Upper lobe of left lung (tissue), 6 donors: ENCODE measurements around the gene TENM3. TPM values are rescaled to one million over a fixed set of nuclear protein-coding genes. Genes with fewer than 3 reads are reported as not detected.

ENCODE experiments used
- ATAC-seq, 2 donors: fragments of 200-7000 bp; cut with Tn5 transposase; one replicate each; pipeline ENCODE4 v1.9.1; 2022; ENCODE audit warnings: mild to moderate bottlenecking in 2 of 2, moderate library complexity in 2 of 2; ENCODE audit not compliant: low FRiP score in 2 of 2
- DNase-seq, 2 donors: peaks; one replicate each; pipeline ENCODE4 v3.0.0-alpha.2; 2019 to 2020
- H3K27ac ChIP-seq, 4 donors: fragments of 200-600 bp; sonication (generic); one replicate each; pipeline ENCODE4 v1.5.1; 2016 to 2019
- H3K27me3 ChIP-seq, 4 donors: fragments of 200-600 bp; sonication (generic); one replicate each; pipeline ENCODE4 v1.5.1; 2017 to 2019
- H3K36me3 ChIP-seq, 4 donors: fragments of 200-600 bp; sonication (generic); one replicate each; pipeline ENCODE4 v1.5.1; 2016 to 2019
- H3K4me1 ChIP-seq, 4 donors: fragments of 200-600 bp; sonication (generic); one replicate each; pipeline ENCODE4 v1.5.1; 2018 to 2019
- H3K4me3 ChIP-seq, 4 donors: fragments of 200-600 bp; sonication (generic); one replicate each; pipeline ENCODE4 v1.5.1; 2017 to 2019; ENCODE audit warnings: mild to moderate bottlenecking in 2 of 4, moderate library complexity in 1 of 4
- H3K9me3 ChIP-seq, 4 donors: fragments of 200-600 bp; sonication (generic); one replicate each; pipeline ENCODE4 v1.5.1; 2018 to 2019
- EP300 ChIP-seq, 4 donors: sonication (generic); formaldehyde crosslinking; IDR thresholded peaks; one replicate each; pipeline ENCODE4 v1.5.1; 2017; ENCODE audit warnings: antibody characterized with exemption in 4 of 4, control low read depth in 2 of 4
- POLR2A ChIP-seq, 4 donors: fragments of 450-650 bp; IDR thresholded peaks; one replicate each; pipeline ENCODE4 v1.5.1; 2016 to 2017; ENCODE audit warnings: antibody characterized with exemption in 4 of 4, mild to moderate bottlenecking in 2 of 4
- POLR2AphosphoS5 ChIP-seq, 2 donors: sonication (generic); formaldehyde crosslinking; IDR thresholded peaks; one replicate each; pipeline ENCODE4 v1.5.1; 2017; ENCODE audit warnings: antibody characterized with exemption in 2 of 2
- WGBS, 2 donors: methylation state at CpG; one replicate each; pipeline ENCODE4 v1.1.5; 2017 to 2018; 5-methylcytosine and 5-hydroxymethylcytosine counted together
- total RNA-seq, 6 donors: library from RNA; depleted of rRNA in 4 of 6; stranded (reverse); fragments of >200 nt in 4 of 6; gene quantifications; one replicate each; pipeline versions ENCODE4 v1.1.0 to v1.2.1, GENCODE V29; 2016 to 2021
- TF ChIP-seq, protein P1 (sequence below), 6 experiments: fragments of 450-650 bp in 4 of 6; fragments of 200-600 bp in 2 of 6; sonication (generic) in 2 of 6; IDR thresholded peaks; one replicate each; pipeline ENCODE4 v1.5.1; 2016 to 2019; ENCODE audit warnings: antibody characterized with exemption in 6 of 6
- donor health status: DM: no; HTN: no; CAD: no; lungs with moderate emphysema.
- donor health status: DM: no; HTN: yes; CAD: no; lungs with severe emphysema.

The TENM3 gene
- total RNA-seq, 6 donors from 2014 or later, result 0.33 to 7.1 (median 1.1) TPM

DNA sequence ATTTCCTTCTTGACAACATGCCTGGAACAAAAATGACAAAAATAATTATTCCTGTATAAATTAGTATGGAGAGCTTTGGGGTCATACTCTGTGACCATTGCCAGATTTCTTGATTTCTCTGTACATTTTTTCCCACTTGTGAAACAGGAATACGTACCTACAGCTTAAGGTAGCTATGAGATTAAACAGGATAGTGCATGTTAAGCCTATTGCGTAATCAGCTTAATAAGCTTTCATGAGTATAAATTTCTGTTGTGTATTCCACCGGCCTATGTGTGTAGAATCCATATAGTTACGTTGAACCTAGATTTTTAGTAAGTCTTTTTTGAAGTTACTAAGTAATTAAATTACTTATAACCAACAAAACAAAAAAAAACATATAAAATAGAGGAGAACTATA, 339.0 kb downstream of the TENM3 start:
- no peak overlapping the region for H3K4me3 ChIP-seq
- TF ChIP-seq EP300 (IDR thresholded peaks at IDR 0.05) (no peak), POLR2A (IDR thresholded peaks at IDR 0.05) (no peak), POLR2AphosphoS5 (IDR thresholded peaks at IDR 0.05) (no peak)
- TF ChIP-seq, protein P1, sequence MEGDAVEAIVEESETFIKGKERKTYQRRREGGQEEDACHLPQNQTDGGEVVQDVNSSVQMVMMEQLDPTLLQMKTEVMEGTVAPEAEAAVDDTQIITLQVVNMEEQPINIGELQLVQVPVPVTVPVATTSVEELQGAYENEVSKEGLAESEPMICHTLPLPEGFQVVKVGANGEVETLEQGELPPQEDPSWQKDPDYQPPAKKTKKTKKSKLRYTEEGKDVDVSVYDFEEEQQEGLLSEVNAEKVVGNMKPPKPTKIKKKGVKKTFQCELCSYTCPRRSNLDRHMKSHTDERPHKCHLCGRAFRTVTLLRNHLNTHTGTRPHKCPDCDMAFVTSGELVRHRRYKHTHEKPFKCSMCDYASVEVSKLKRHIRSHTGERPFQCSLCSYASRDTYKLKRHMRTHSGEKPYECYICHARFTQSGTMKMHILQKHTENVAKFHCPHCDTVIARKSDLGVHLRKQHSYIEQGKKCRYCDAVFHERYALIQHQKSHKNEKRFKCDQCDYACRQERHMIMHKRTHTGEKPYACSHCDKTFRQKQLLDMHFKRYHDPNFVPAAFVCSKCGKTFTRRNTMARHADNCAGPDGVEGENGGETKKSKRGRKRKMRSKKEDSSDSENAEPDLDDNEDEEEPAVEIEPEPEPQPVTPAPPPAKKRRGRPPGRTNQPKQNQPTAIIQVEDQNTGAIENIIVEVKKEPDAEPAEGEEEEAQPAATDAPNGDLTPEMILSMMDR (IDR thresholded peaks at IDR 0.05), result no peak
- H3K27ac ChIP-seq, result no peak overlapping the region
- ATAC-seq (no peak), DNase-seq (no peak)
- H3K9me3 ChIP-seq, result peaks cover 0 to 3% (median 0%) of the 10 kb centered on the region in 4 donors
- 85 to 91% methylated on average over 4 of the region's 4 CpGs for WGBS, 2 donors
- no peaks in the 10 kb centered on the region for H3K27me3 ChIP-seq
- no peaks in the 10 kb centered on the region for H3K36me3 ChIP-seq
- H3K4me1 ChIP-seq, result peaks cover 0 to 3% (median 0%) of the 10 kb centered on the region in 4 donors

DNA sequence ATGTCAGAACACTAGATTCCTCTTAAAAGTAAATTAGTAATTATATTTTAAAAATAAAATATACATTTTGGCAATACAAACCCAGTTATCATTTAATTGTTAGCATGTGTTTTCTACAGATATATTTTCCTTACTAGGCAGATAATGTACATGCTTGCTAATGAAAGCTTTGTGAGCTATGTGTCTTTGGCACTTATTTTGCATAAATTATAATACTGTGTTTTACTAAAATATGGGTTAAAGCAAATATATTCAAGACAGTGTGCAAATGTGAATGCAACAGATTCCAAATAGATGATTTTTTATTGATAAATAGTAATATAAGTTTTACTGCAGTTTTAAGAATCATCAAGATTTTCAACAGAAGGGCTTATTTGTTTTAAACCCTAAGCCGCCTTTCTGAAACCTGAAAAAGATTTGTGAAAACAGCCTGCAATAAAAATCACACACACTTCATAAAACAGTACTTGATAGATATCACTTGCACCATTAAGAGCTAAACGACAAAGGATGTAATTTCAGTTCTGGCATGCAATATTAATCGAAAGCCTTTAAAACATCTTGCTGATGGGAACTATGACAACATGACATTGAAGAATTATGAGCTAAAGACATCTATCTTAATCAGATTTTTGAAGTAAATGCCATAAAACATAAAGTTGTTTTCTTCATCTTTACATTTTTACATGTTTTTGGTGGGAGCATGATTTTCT, 340.7 kb downstream of the TENM3 start:
- no peak overlapping the region for H3K4me3 ChIP-seq
- TF ChIP-seq POLR2A (IDR thresholded peaks at IDR 0.05), result no peak
- TF ChIP-seq, protein P1 (IDR thresholded peaks at IDR 0.05), result no peak
- no peak for TF ChIP-seq POLR2AphosphoS5 (IDR thresholded peaks at IDR 0.05)
- TF ChIP-seq EP300 (IDR thresholded peaks at IDR 0.05), result no peak
- H3K9me3 ChIP-seq, result no peaks in the 10 kb centered on the region
- ATAC-seq (no peak), DNase-seq (no peak)
- no peaks in the 10 kb centered on the region for H3K27me3 ChIP-seq
- 49 to 59% methylated on average over 3 of the region's 3 CpGs for whole genome bisulfite sequencing, 2 donors
- no peaks in the 10 kb centered on the region for H3K36me3 ChIP-seq
- peaks cover 0 to 2% (median 0%) of the 10 kb centered on the region in 4 donors for H3K4me1 ChIP-seq
- no peak overlapping the region for H3K27ac ChIP-seq

DNA sequence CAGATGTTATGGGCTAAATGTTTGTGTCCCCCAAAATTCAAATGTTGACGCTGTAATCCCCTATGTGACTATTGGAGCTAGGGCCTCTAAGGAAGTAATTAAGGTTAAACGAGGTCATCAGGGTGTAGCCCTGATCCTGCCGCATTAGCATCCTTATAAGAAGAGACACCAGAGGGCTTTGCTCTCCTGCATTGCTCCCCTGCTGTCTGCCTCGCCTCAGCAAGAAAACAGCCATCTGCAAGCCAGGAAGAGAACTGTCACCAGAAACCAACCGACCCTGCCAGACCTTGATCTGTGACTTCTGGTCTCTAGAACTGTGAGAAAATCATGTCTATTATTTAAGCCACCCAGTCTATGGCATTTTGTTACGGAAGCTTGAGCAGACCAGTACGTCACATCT, 342.1 kb downstream of the TENM3 start:
- WGBS, 2 donors, result 61 to 68% methylated on average over 7 of the region's 7 CpGs
- DNase-seq (no peak), ATAC-seq (no peak)
- Histone ChIP-seq H3K27ac (no peak overlapping the region), H3K36me3 (no peaks in the 10 kb centered on the region), H3K4me1 (no peaks in the 10 kb centered on the region), H3K9me3 (peaks cover 0 to 3% (median 0%) of the 10 kb centered on the region in 4 donors), H3K27me3 (no peaks in the 10 kb centered on the region), H3K4me3 (no peak overlapping the region)
- TF ChIP-seq POLR2AphosphoS5 (IDR thresholded peaks at IDR 0.05) (no peak), EP300 (IDR thresholded peaks at IDR 0.05) (no peak), POLR2A (IDR thresholded peaks at IDR 0.05) (no peak)
- TF ChIP-seq, protein P1 (IDR thresholded peaks at IDR 0.05), result no peak

DNA sequence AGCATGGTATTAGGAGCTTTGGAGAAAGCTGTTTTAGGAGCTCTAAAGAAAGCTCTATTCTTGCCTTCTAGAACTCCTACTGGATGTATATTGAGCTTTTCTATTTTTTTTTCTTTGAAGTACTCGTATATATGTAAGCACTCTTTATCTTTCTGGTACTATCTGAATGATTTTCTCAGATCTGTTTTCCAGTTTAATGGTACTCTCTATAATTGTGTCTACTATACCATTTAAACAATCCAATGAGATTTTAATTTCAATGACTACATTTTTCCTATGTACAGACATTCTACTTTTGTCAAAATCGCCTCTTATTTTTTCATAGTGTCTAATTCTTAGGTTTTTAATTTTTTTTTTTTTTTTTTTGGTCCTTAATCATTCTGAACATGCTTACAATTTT, 345.9 kb downstream of the TENM3 start:
- DNase-seq (no peak), ATAC-seq (no peak)
- H3K4me1 ChIP-seq, result no peaks in the 10 kb centered on the region
- no peaks in the 10 kb centered on the region for H3K36me3 ChIP-seq
- H3K27me3 ChIP-seq, result no peaks in the 10 kb centered on the region
- WGBS, 2 donors, result 75 to 77% methylated on average over 2 of the region's 2 CpGs
- H3K9me3 ChIP-seq, result peaks cover 0 to 3% (median 0%) of the 10 kb centered on the region in 4 donors
- TF ChIP-seq EP300 (IDR thresholded peaks at IDR 0.05) (no peak), POLR2A (IDR thresholded peaks at IDR 0.05) (no peak), POLR2AphosphoS5 (IDR thresholded peaks at IDR 0.05) (no peak)
- TF ChIP-seq, protein P1 (IDR thresholded peaks at IDR 0.05), result no peak
- no peak overlapping the region for H3K27ac ChIP-seq
- no peak overlapping the region for H3K4me3 ChIP-seq

DNA sequence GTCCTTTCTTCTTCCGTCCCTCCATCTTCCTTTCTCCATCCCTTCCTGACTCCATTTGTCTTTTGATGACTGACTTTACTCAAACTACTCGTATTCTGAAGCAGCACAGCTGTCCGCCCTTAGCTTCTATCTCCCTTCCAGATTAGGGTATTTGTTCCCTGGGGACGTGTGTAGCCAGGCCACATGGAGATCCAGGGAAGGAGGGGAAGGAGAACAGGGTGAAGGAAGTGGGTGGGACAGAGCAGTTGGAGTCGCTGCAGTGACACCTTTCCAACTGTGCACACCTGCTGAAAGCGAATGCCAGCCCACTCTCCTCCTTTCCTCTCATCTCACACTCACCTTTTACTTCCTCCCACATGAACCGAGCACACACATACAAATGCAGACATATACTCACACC, 350.2 kb downstream of the TENM3 start:
- ATAC-seq, result no peak
- TF ChIP-seq EP300 (IDR thresholded peaks at IDR 0.05) (no peak), POLR2AphosphoS5 (IDR thresholded peaks at IDR 0.05) (no peak), POLR2A (IDR thresholded peaks at IDR 0.05) (no peak)
- TF ChIP-seq, protein P1 (IDR thresholded peaks at IDR 0.05), result no peak
- DNase-seq, result no peak

More for the DNA sequence above, 350.2 kb downstream of the TENM3 start:
- WGBS, 2 donors, result 64 to 76% methylated on average over 7 of the region's 7 CpGs
- Histone ChIP-seq H3K27me3 (no peaks in the 10 kb centered on the region), H3K4me1 (no peaks in the 10 kb centered on the region), H3K9me3 (peaks cover 0 to 3% (median 0%) of the 10 kb centered on the region in 4 donors), H3K27ac (no peak overlapping the region), H3K36me3 (no peaks in the 10 kb centered on the region), H3K4me3 (no peak overlapping the region)
